ENCODE data around the gene SIK2. TPM values are rescaled to one million over a fixed set of nuclear protein-coding genes. Genes with fewer than 3 reads are reported as not detected.

The SIK2 gene
- polyA plus RNA-seq, 12 donors = 20.2 to 29.0 (median 24.2) TPM; not detected in 1

DNA sequence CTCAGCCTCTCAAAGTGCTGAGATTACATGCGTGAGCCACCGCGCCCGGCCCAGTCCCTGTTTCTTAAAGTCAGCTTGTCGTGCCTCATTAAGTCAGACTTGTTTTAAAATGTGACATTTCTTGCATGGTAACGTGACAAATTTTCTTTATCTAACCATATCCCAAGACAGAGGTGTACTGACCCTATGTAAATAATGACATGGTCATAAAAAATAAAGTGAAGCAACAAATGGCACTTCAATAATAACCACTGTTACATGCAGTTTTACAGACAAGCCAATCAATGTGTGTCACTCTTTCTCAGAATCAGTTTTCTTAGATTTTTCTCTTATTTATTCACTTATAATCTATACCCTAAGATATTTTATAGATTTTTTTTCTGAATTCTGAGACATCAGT, 26.5 kb upstream of the SIK2 start:
- no peak for DNase-seq

DNA sequence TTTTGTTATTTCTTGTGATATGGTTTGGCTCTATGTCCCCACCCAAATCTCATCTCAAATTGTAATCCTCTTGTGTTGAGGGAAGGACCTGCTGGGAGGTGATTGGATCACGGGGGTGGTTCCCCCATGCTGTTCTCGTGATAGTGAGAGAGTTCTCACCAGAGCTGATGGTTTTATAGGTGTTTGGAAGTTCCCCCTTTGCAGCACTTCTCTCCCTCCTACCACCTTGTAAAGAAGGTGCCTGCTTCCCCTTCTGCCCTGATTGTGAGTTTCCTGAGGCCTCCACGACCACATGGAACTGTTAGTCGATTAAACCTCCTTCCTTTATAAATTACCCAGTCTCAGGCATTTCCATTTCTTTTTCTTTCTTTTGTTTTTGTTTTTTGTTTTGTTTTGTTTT, 24.4 kb upstream of the SIK2 start:
- DNase-seq = no peak

DNA sequence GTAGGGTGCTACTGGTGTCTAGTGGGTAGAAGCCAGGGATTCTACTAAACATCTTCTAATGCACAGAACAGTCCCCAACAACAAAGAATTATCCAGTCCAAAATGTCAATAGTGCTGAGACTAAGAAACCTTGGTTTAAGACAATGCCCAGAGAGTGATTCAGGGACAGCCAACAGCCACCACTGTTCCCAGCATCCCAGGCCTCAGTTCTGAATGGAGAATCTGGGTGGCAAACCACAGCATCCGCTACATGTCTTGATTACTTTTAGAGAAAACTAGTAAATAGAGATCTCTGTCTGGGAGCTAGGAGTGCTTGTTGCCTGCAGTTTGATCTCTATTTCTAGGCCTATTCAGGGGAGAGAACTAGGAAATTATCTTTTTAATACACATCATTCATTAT, 20.9 kb upstream of the SIK2 start:
- no peak for DNase-seq

DNA sequence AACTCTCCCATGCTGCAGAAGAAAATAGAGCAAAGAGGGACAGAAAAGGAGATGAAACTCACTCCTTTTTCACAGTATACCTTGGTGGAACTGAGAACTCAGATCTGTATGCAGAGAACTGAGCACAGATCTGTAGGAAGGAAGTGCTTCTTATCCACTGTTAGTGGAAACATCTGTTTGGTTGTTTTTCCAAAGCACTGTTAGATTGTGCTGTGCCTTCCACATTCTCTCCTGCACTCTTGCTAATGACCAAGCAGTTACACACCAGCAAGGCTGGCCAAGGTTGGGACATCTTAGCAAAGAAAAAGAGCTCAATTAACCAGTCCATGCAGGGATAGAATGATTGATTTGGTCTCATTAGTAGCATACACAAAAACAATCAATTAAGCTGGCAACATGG, 20.1 kb upstream of the SIK2 start:
- no peak for DNase-seq

DNA sequence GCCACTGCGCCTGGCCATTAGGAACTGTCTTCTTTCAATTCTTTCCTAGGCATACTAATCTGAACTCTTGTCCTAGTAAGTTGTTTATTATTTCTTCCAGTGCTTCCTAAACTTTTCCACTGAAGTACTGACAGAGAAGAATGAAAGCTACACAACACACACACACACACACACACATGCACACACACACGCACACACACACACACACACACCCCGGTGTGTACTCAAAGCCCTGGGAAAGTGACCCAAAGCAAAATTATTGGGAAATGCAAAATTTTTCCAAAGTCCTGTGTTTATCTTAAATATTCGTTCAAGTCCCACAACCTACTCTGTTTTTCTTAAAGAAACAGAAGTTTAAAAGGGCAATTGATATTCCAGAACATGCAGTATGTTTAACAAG, 19.4 kb upstream of the SIK2 start:
- DNase-seq = no peak

DNA sequence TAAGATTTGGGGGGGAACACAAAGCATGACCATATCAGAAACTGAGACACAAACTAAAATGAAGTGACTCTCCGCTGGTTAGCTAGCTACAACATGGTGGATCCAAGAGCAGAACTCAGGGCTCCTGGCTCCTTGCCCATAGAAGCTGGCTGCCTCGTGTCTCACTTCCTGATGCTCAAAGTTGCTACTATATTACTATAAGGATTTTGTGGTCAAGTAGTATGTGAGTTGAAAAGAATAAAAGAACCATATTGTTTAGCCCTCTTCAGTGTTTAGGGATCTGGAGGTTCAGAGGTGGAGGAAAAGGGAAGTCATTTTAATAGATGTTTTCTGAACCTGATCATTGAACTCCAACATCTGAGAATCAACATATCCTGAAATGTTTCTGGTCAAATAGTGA, 16.9 kb upstream of the SIK2 start:
- no peak for DNase-seq

DNA sequence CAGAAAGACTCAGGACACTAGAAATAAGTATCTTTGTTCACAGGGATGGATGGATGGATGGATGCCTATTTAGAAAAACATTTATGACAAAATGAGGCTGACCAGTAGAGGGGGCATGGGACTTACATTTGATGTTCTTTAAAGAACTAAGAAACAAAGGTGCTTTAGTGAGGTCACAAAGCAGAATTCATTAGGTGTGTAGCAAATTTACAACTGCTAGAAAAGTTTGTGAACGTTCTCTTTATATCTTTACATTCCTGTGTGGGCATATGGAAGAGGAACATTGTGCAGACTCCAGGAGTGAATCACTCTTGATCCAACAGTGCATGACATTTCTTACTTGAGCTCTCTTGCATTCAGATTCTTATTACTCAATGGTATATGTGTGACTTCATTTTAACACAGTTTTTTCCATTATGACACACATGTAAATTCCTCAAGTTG, 15.8 kb upstream of the SIK2 start:
- DNase-seq = no peak

DNA sequence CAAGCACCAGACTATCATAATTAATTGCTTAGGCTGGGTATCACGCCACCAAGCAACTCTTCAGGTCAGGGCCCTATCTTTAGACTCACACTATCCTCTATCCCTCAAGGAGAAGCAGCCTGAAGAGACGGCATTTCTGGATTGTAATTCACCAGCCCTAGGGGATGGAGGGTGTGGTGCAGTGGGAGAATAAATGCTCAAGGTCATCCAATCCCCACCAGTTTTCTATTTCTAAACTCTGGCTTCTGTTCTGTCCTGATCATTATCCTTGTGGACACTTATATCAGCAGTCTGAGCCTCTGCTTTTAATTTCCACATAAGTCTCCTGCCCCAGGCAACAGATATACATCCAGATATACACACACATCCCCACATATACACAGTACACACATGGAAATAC, 13.1 kb upstream of the SIK2 start:
- no peak for DNase-seq

DNA sequence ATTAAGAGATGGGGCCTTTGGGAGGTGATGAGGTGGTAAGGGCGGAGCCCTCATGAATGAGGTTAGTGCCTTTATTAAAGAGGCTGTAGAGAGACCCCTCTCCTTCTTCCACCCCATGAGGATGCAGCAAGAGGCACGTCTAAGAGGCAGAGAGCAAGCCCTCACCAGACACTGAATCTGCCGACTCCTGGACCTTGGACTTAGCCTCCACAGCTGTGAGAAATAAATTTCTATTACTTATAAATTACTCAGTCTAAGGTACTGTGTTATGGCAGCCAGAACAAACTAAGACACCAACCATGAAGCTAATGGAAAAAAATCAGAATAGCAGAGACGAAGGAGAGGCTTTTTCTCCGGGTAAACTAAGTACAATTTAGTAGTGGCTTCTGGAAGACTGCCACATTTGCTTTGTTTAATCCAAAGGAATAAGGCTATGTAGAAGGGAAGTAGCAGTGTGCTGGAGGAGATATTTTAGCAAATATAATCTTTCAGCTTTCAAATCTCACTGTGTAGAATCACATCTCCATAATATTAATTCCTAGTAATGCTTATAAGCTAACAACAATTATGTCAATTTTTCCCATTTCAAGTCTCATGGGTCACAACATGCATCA, 12.3 kb upstream of the SIK2 start:
- no peak for DNase-seq

DNA sequence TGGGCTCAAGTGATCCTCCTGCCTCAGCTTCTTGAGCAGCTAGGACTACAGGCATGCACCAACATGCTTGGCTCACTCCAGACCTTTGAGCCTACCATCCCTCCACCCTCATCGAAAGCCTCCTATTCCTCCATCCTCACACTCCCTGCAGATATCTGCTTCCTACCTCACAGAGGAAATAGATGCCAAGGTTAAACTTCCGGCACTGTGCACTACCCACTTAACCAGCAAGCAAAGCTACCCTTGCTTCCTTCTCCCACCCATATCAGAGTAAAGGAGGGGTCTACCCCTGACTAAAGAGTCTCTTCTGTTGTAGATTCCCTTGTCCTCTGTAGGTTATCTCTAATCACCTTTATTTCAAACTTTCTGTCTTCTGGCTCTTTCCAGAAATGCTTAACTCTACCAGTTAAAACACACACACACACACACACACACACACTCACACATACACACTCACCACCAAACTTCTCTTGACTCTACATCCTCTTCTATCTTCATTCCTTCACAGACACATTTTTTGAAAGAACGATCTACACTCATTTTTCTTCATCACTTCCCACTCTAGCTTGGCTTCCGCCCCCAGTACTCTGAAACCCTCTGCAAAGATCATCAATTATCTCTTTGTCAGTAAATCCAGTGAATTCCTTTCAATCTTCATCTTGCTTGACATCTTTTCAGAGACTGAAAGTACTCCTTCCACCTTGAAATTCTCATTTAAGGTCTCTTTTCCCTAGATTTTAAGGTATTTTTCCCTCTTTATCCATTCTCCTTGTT, 10.9 kb upstream of the SIK2 start:
- DNase-seq = no peak

DNA sequence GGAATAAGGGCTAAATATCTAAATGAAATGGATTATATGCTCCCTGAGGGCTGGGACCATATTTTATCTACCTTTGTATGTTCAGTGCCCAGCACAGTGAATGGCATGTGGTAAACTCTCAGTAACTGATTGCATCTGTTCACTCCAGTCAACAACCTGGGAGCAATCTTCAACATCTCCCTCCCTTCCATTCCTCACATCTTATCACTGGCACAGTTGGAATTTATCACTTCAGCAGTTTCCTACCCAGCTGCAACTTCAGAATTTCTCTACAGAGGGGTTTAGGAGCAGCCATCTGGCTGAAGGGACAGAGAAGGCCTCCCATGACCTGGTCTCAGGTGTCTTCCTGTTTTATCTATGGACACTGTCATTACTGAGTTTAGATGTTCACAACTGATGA, 9.8 kb upstream of the SIK2 start:
- no peak for DNase-seq

DNA sequence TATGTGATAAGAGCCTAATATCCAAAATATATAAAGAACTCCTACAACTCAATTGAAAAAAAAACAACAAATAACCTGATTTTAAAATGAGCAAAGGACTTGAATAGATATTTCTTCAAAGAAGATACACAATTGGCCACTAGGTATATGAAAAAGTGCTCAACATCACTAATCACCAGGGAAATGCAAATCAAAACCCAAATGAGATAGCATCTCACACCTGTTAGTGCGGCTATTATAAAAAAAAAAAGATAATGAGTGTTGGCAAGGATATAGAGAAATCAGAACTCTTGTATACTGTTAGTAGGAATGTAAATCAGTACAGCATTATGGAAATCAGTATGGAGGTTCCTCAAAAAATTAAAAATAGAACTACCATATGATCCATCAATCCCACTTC, 5.9 kb upstream of the SIK2 start:
- no peak for DNase-seq

DNA sequence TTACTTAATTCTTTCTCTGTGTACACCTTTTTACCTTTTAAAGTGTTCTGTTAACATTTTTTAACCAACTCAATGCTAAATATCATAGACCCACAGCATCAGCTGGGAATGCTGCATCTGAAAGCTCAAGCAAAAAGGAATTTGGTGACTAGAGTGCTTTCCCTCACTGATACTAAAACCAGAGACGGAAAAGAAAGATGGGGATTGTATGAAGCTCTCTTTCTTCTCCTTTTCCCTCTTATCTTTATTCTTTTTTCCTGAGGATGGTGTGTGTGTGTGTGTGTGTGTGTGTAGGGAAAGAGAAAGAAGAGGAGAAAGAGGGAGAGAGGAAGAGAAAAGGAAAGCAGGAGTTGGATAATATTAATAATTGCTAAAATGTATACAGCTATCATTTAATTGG, 4.1 kb upstream of the SIK2 start:
- DNase-seq = no peak

DNA sequence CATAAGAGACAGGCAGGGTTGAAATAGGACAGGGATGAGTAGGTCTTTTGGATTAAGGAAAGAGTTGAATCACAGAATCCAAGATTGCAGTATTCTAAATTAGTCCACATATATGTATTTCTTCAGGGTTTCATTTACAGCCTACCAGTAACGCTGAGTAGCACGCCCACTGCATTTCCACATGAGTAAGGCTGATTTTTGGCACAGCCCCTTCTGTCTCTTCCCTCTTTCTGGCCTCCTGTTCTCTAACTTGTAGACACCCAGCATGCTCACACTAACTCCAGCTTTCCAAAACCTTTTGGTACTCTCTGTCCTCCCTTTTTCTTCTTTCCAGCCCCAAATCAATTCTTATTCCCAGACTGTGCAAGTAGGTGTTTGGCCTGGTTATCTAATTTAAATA, 3.7 kb upstream of the SIK2 start:
- DNase-seq = peak; percentile 87

DNA sequence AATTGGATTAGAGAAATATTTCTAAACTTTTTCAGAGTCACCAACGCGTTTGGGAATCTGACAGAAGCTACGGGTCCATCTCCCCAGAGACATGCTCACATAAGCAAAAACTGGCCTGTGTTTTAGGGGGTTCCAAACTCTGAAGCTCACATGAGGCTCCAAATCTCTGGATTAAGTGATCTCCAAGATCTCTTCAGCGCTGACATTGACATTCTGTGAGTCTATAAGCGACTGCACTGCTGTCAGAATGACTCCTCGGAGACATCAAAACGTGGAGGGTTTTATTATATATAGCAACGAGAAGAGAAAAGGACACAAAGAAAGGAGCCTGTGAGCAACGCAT, 642 bp upstream of the SIK2 start:
- no peak for DNase-seq

DNA sequence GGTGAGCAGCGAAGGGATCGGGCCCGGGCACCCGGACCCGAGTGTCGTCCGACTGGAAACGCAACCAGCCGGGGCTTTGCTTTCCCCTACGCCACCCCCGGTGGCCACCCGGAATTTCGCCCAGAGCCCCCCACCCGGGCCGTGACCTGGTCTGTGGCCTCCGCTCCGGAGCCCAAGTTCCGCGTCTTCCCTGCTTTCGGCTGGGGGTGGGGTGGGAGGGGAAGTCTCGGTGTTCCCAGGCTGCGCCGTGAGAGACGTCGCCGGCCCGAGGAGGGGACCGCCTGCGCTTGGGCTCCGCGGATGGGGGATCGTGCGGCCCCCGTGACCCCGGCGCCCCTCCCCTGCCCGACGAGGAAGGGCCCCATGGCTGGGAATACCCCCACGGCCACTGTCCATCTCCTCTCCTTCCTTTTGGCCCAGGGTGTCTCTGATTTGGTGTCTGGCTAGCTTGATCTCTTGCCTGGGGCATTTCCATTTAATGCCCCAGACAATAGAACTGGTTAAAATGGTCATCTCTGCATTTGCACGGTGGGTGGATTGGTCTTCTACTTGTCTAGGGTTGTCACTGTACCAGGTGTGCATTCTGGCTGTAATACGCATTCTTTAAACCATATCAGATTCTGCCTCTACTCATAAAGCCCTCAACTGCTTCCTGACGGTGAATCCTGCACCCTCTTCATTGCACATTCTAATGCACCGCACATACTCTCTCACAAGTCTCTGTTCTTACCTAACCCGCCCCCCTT, 789 bp downstream of the SIK2 start:
- DNase-seq = peak; percentile 34

DNA sequence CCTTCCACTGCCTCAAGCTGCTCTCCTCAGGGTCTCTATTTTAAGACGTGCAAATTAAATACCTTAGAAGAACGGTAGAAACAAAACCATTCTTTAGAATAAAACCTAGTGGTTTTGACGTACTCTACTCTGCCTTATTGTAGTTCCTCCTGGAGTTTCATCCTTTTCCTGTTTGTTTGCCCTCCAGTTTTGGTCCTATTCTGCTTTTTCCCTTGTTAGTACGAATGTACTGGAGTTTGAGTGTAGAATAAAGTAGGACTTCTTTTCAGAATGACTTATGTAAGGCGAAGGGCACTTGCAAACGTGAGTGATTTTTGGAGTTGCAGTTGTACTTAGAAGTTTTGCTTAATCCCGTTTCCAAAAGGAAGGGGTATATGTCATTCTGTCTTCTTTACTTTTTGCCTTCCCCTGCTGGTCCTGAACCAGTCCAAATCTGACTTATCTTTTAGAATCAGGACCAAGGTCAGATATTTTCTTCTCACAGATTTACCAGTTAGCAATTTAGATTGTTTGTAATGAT, 1.4 kb downstream of the SIK2 start:
- DNase-seq = no peak

DNA sequence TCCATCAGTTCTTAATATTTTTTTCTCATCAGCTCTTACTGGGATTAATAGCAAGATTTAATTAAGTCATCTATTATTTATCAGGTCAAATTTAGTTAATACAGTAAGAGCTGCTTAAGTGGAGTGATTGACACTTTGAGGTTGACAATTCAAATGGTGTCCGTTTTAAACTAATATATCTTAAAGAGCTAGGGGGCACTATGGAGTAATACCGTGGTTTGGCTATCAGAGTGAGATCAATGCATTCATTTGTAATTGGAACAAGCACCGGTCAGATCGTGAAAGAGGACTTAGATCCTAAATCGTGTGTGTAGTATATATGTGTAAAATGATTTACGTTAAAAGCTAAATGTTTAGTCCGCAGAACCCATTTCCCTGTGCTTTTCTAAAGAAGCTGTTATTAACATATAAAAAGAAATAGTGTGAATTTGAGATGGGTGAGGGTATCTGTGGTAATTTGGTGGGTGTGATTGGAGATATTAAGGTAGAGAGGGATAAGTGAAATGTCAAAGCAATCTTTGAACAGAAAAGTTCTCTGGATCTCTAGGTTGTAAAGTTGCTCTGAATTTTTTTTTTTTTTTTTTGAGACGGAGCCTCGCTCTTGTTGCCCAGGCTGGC, 2.3 kb downstream of the SIK2 start:
- peak; percentile 35 for DNase-seq

DNA sequence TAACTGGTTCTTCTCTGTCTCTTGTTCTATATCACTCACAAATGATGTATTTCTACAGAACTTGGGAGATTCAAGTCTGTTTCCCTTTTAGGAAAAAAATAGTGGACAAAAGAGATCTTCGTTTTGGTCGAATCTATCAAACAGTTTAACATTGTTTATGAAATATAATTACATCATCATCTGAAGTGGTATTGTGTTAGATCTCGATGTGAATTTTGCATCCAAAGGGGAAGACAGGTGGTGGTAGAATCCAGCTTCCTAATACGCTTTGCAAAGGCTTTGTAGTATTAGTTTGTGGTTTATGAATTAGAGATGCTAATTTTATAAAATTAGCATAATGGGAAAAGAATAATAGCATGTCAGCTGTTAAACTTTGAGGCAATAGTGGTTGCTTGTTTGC, 3.4 kb downstream of the SIK2 start:
- no peak for DNase-seq

DNA sequence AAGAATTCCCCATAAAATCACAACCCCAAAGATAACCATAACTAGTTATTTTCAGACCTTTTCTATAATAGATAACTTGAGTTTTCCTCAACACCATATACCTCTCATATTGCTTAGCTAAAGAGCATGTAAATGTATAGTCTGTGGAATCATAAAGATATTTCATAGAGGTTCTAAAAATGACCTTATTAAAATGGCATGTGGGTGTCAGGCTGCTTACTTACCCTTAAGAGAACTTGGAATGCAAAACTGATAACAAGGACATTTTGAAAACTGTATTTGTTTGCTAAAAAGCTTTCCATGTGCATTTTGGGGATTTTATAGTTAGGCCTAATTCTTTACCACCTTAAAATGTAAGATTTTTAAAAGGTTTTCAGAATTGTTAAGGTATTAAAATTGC, 4.7 kb downstream of the SIK2 start:
- no peak for DNase-seq

DNA sequence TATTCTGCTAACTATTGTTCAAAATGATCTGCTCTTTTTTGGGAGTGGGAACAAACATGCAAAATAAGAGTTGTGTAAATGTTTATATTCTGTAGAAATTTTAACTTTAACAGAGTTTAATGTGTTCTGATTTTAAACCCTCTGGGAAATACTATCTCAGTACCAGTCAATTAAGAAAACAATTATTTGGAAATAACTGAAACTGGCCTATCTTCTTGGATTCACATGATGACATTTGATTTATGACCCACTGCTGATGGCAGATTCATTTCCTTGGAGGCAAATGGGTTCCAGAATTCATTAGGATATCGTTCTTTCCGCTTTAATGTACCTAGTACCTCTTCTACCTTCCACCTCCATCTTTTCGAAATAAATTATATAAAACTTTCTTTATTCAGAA, 5.5 kb downstream of the SIK2 start:
- no peak for DNase-seq

DNA sequence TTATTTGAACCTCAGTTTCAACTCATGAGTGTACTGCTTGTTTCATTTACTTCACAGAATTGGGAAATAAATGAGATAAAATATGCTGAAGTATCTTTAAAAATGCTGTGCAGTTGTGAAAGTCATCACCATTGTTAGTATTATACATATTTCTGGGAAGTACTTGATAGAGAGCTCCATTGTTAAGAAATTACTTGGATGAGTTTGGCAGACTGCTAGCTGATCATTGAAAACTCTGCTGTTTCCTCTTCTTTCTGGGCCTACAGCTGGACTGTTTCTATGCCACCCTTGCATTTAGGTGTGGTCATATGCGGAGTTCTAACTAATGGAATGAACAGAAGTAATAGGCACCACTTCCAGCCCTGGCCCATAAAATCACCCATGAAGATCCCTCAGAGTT, 10.0 kb downstream of the SIK2 start:
- no peak for DNase-seq

DNA sequence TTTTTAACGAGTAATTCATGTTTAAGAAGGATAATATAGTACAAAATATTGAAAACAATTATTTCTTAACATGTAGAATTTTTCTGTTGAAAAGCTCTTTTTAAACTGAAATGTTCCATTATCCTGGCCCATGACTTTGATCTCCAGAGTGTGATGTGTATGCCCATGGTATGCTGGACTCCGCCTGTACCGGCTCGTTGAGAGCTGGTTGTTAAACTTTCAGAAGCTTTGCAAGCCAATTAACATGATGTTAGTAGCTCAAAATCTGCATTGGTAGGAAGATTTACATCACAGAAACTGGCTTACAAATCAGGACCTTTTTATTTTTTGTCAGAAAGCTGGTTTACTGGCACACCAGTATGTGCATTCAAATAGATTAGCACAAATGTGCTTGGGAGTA, 15.0 kb downstream of the SIK2 start:
- no peak for DNase-seq

All from muscle of arm (tissue), 12 donors.